Measurements from ENCODE around the gene AGAP2.

AGAP2 gene

GRCh38 chr12:57735952-57736740, 2.4 kb downstream of the AGAP2 start:
- DNase-seq, result no peak

GRCh38 chr12:57735198-57735855, 3.2 kb downstream of the AGAP2 start:
- DNase-seq, result no peak

- DNase-seq, result no peak
Measured at GRCh38 chr12:57734591-57734990, 4.0 kb downstream of the AGAP2 start.

GRCh38 chr12:57733928-57734327, 4.6 kb downstream of the AGAP2 start:
- DNase-seq, result no peak

GRCh38 chr12:57732726-57733593, 5.6 kb downstream of the AGAP2 start:
- no peak for DNase-seq

GRCh38 chr12:57732270-57732669, 6.3 kb downstream of the AGAP2 start:
- no peak for DNase-seq

GRCh38 chr12:57731411-57732080, 7.0 kb downstream of the AGAP2 start:
- no peak for DNase-seq

- no peak for DNase-seq
Measured at GRCh38 chr12:57730336-57731067, 8.0 kb downstream of the AGAP2 start.

- DNase-seq, result no peak
Measured at GRCh38 chr12:57729321-57729844, 9.2 kb downstream of the AGAP2 start.

GRCh38 chr12:57727758-57728395, 10.7 kb downstream of the AGAP2 start:
- no peak for DNase-seq

GRCh38 chr12:57726884-57727757, 11.4 kb downstream of the AGAP2 start:
- no peak for DNase-seq

- DNase-seq, result no peak
Measured at GRCh38 chr12:57726151-57726883, 12.2 kb downstream of the AGAP2 start.

GRCh38 chr12:57725851-57726150, 12.7 kb downstream of the AGAP2 start:
- DNase-seq, result no peak

GRCh38 chr12:57724936-57725740, 13.4 kb downstream of the AGAP2 start:
- DNase-seq, result no peak

GRCh38 chr12:57724003-57724935, 14.3 kb downstream of the AGAP2 start:
- DNase-seq, result no peak

GRCh38 chr12:57723630-57723962, 14.9 kb downstream of the AGAP2 start:
- no peak for DNase-seq

GRCh38 chr12:57722716-57723629, 15.6 kb downstream of the AGAP2 start:
- DNase-seq, result no peak

All from T-helper 1 cell (primary cell).